ENCODE measurements around the gene TMEM40. TPM values are rescaled to one million over a fixed set of nuclear protein-coding genes. Genes with fewer than 3 reads are reported as not detected.
A peak's percentile ranks its signal among the peaks of the same experiment; 100 is the strongest.

Gene TMEM40
- total RNA-seq, 3 donors from 2014 or later = not detected

DNA sequence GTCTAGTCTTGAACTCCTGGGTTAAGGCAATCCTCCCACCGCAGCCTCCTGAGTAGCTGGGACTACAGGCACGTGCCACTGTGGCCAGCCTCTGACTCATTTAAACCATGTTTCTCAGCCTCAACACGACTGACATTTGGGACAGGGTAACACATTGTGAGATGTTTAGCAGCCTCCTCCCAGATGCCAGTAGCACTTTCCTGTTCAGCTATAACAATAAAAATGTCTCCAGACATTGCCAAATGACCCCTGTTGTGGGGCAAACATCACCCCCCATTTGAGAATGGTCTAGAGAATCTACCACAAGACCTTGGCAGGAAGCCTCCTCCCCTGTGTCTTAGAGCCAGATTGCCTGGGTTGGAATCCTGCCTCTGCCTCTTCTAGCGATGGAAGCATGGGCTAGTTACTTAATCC lies 8.4 kb downstream of the TMEM40 start:
- DNase-seq (peak; percentile 13), ATAC-seq (peak; percentile 62 to 87)
- no peak overlapping the region for H3K4me3 Mint-ChIP-seq
- peaks cover 6% of the 10 kb centered on the region for H3K4me1 Mint-ChIP-seq (ENCODE audit: low read depth)
- no peaks in the 10 kb centered on the region for H3K36me3 Mint-ChIP-seq (ENCODE audit: insufficient read depth)
- H3K9me3 Mint-ChIP-seq = no peaks in the 10 kb centered on the region
- peaks cover 3% of the 10 kb centered on the region for H3K27me3 Mint-ChIP-seq (ENCODE audit: low read depth)

DNA sequence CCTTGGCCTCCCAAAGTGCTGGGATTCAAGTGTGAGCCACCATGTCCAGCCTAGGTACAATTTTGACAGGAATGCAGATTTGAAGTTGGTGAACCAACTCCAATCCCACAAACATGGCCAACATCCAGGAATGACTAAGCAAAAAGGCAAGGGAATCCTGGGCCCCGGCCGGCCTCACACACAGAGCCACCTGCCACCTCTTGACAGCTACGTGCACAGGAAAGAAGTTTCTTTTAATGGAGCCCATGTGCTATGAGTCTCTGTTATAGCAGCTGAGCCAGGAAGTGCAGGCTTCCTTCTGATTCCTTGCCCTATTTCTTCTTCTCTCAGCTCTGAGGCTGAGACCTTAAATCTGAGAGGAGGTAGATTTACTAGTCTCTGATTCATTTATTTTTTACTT lies 8.8 kb downstream of the TMEM40 start:
- Mint-ChIP-seq H3K4me1 (ENCODE audit: low read depth) (peaks cover 4% of the 10 kb centered on the region), H3K27me3 (ENCODE audit: low read depth) (peaks cover 2% of the 10 kb centered on the region), H3K36me3 (ENCODE audit: insufficient read depth) (no peaks in the 10 kb centered on the region), H3K4me3 (no peak overlapping the region), H3K9me3 (no peaks in the 10 kb centered on the region)
- DNase-seq (no peak), ATAC-seq (no peak)

DNA sequence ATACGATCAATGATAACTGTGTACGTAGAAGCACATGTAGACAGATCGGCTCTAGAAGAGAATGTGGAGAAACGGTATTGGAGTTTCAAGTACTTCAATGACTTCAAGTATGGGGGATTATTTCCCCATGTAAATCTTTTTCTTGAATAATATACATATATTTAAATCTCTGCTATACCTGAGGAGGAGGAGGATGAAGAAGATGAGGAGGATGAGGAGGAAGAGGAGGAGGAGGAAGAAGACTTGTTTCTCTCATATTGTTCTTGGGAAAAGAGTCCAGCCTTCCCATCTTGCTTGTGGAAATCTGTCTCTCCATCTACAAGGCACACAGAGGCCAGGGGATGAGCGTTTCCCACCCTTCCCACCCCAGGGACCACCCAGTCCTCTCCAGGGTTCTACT lies 10.6 kb downstream of the TMEM40 start:
- Mint-ChIP-seq H3K36me3 (ENCODE audit: insufficient read depth) (no peaks in the 10 kb centered on the region), H3K4me1 (ENCODE audit: low read depth) (peaks cover 4% of the 10 kb centered on the region), H3K27me3 (ENCODE audit: low read depth) (peaks cover 2% of the 10 kb centered on the region), H3K9me3 (no peaks in the 10 kb centered on the region), H3K4me3 (no peak overlapping the region)
- ATAC-seq (no peak), DNase-seq (no peak)

DNA sequence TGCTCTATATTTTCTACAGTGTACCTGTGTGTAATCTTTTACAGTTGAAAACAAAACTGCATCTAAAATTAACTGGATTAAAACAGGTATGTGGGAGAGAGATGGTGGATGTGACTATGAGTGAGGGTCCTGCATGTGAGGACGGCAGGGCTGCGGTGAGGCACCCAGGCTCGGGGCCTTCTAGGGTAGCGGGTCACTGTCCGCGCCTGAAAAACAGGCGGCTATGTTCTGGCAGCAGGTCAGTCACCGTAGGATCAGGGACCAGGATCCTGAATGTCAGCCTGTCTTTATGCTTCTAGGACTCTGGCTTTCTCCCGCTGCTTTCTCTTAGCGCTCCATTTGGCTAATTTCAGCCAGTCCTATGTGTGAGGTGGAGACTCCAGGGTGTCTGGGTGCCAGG lies 12.6 kb downstream of the TMEM40 start:
- peaks cover 4% of the 10 kb centered on the region for H3K4me1 Mint-ChIP-seq (ENCODE audit: low read depth)
- H3K36me3 Mint-ChIP-seq (ENCODE audit: insufficient read depth) = no peaks in the 10 kb centered on the region
- H3K27me3 Mint-ChIP-seq (ENCODE audit: low read depth) = peaks cover 6% of the 10 kb centered on the region
- DNase-seq (no peak), ATAC-seq (no peak)
- H3K4me3 Mint-ChIP-seq = no peak overlapping the region
- no peaks in the 10 kb centered on the region for H3K9me3 Mint-ChIP-seq

DNA sequence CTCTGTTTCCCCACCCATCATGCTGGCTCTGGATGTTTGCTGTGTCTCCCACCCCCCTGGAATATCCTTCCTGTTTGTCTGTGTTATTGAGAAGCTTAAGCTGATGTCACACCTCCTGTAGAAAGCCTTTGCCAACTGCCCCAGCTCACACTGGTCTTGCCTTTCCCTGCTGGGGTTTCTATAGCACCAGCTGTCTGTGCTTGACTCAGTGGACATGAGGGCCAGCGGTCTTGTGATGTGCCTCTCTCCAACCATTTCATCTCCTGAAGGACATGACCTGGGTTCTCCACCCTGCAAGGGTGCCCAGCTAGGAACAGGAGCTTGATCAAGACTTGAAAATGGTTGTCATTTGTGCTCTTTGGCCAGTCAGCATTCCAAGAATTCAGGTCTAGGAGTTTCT lies 14.7 kb downstream of the TMEM40 start:
- DNase-seq (no peak), ATAC-seq (no peak)
- no peaks in the 10 kb centered on the region for H3K4me1 Mint-ChIP-seq (ENCODE audit: low read depth)
- peaks cover 6% of the 10 kb centered on the region for H3K27me3 Mint-ChIP-seq (ENCODE audit: low read depth)
- no peak overlapping the region for H3K4me3 Mint-ChIP-seq
- H3K36me3 Mint-ChIP-seq (ENCODE audit: insufficient read depth) = no peaks in the 10 kb centered on the region
- H3K9me3 Mint-ChIP-seq = no peaks in the 10 kb centered on the region

DNA sequence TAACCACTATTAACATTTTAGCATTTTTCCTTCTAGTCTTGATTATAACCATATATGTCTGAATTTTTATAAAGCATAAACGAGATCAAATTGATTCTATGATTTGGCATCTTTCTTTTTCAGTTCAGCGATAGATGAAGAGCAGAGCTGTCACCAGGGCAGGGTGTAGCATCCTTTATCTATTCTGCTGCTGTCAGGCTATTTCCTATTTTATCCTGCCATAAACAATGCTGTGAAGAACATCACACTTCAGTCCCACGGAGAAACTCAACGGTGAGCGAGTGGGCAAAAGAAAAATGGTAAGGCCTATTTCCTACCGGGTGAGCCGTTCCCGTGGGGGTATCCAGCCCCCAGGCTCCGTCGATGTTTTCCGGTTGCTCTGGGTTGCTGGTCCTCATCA lies 15.5 kb downstream of the TMEM40 start:
- Mint-ChIP-seq H3K9me3 (no peaks in the 10 kb centered on the region), H3K36me3 (ENCODE audit: insufficient read depth) (no peaks in the 10 kb centered on the region), H3K4me3 (no peak overlapping the region), H3K4me1 (ENCODE audit: low read depth) (no peaks in the 10 kb centered on the region), H3K27me3 (ENCODE audit: low read depth) (peaks cover 6% of the 10 kb centered on the region)
- DNase-seq (no peak), ATAC-seq (no peak)

DNA sequence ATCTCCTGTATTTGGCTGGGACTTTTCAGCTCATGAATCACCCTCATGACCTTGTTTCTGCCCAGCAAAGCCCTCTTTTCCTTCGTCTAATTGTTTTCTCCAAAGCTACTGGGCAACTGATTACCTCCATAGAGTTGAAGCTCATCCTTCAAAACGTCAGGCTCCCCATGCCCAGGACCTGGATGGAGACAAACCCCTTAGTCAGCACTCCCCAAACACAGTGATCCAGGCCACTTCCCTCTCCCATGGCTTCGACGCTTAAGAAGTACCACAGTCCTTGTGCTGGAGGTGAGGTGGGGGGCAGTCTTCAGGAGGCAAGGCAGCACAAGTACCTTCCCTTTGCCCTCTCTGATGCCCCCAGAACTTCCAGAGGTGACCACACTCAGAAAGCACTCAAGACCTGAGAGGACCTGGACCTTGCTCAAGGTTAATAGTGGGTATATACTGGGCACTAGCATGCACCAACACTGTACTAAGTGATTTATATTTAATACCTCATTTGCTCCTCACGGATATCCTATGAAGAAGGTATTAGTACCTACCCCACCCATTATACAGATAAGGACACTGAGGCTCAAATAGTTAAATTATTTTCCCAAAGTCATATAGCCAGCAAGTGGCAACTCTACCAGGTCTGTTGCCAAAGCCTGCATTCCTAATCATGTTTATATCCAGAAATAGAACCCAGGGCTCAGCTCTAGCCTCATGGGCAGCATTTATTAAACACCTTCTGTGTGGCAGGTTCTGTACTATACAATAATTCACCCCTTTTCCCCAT lies 16.5 kb downstream of the TMEM40 start:
- DNase-seq = no peak
- no peaks in the 10 kb centered on the region for H3K36me3 Mint-ChIP-seq (ENCODE audit: insufficient read depth)
- H3K27me3 Mint-ChIP-seq (ENCODE audit: low read depth) = peaks cover 6% of the 10 kb centered on the region
- H3K4me3 Mint-ChIP-seq = no peak overlapping the region
- no peaks in the 10 kb centered on the region for H3K9me3 Mint-ChIP-seq
- no peaks in the 10 kb centered on the region for H3K4me1 Mint-ChIP-seq (ENCODE audit: low read depth)
- no peak for ATAC-seq

DNA sequence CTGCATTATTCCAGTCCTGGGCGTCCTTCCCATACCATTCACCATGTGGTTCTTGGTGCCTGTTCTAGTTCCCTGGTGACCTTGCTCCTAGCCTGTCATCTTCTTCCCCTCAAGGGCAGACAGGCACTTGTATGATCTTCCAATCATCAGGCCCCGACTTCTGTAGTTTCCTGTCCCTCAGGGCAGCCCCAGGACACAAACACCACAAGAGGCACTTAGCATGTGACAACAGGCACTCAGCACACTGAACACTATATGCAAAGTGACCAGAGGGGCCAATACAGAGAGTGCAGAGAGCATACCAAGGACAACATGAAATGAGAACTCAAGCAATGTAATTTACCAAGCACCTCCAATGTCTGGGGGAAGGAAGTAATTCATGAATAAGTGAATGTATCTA lies 17.9 kb downstream of the TMEM40 start:
- H3K9me3 Mint-ChIP-seq = no peaks in the 10 kb centered on the region
- DNase-seq (no peak), ATAC-seq (no peak)
- H3K27me3 Mint-ChIP-seq (ENCODE audit: low read depth) = peaks cover 6% of the 10 kb centered on the region
- no peaks in the 10 kb centered on the region for H3K4me1 Mint-ChIP-seq (ENCODE audit: low read depth)
- H3K36me3 Mint-ChIP-seq (ENCODE audit: insufficient read depth) = no peaks in the 10 kb centered on the region
- no peak overlapping the region for H3K4me3 Mint-ChIP-seq

DNA sequence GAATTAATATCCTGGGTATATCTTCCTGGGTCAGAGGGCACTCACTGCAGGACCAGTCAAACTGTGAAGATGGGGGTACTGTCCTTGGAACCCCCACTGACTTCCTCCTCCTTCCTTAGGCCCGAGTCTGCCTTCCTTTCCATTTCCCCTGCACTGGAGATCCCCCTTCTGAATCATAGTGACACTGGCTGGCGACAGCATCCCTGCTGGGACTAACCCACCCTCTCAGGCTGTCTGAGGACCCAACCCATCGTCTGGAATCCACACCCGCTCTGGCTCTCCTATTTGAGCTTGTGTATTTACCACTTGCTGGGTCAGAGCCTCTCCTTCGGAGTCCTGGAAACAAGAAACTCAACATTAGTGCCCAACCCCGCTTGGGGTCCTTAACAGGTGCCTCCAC lies 21.2 kb downstream of the TMEM40 start:
- H3K4me3 Mint-ChIP-seq = no peak overlapping the region
- no peak for DNase-seq
- no peaks in the 10 kb centered on the region for H3K4me1 Mint-ChIP-seq (ENCODE audit: low read depth)
- peaks cover 10% of the 10 kb centered on the region for H3K27me3 Mint-ChIP-seq (ENCODE audit: low read depth)
- no peaks in the 10 kb centered on the region for H3K9me3 Mint-ChIP-seq
- no peaks in the 10 kb centered on the region for H3K36me3 Mint-ChIP-seq (ENCODE audit: insufficient read depth)
- no peak for ATAC-seq

DNA sequence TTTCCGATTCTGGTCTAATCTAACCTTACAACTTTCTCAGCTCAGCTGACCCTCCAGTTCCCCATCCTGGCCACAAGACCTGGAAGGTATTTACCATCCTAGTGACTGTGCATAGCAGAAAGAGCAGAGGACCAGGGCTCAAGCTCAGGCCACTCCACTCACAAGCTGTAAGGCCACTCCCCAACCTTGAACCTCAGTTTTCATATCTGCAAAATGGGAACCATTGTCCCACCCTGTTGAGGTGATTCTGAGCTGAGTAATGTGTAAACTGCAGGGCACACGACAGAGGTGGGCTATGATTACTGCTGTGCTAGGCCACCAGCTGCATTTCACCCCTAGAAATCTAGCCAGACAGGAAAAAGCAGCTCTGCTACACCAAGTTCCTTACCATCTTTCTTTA lies 21.7 kb downstream of the TMEM40 start:
- Mint-ChIP-seq H3K4me3 (no peak overlapping the region), H3K4me1 (ENCODE audit: low read depth) (no peaks in the 10 kb centered on the region), H3K27me3 (ENCODE audit: low read depth) (peaks cover 11% of the 10 kb centered on the region), H3K36me3 (ENCODE audit: insufficient read depth) (no peaks in the 10 kb centered on the region), H3K9me3 (no peaks in the 10 kb centered on the region)
- ATAC-seq (no peak), DNase-seq (no peak)

DNA sequence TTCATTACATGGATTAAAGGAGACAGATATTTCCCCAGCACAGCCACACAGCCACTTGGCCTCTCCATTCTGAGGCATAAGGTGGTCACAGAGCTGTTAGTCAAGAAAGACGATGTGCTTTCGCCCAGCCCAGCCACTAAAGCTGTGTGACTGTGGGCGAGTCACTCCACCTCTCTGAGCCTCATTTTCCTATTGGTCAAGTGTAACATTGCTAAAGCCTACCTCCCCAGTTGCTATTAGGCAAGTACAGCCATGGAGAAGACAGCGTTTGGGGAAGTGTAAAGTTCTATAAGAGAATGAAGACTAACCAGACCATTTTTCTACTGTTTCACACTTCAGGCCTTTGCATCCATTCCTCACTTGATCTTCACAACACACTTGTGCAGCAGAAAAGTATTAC lies 24.1 kb downstream of the TMEM40 start:
- no peaks in the 10 kb centered on the region for H3K36me3 Mint-ChIP-seq (ENCODE audit: insufficient read depth)
- ATAC-seq (no peak), DNase-seq (no peak)
- peaks cover 8% of the 10 kb centered on the region for H3K27me3 Mint-ChIP-seq (ENCODE audit: low read depth)
- H3K9me3 Mint-ChIP-seq = no peaks in the 10 kb centered on the region
- no peaks in the 10 kb centered on the region for H3K4me1 Mint-ChIP-seq (ENCODE audit: low read depth)
- H3K4me3 Mint-ChIP-seq = no peak overlapping the region

DNA sequence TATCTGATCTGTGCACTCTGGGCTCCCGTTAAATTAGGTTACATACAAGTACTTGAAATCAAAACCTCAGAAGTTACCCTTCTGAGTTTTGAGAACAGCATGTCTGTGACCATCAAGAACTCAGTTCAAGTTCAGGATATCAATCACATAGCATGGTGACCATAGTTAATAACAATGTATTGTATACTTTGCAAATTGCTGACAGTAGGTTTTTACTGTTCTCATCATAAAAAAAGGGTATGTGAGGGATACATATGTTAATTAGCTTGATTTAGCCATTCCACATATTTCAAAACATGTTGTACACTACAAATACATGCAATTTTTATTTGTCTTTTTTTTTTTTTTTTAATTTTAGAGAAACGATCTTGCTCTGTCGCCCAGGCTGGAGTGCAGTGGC lies 25.5 kb downstream of the TMEM40 start:
- Mint-ChIP-seq H3K4me3 (no peak overlapping the region), H3K27me3 (ENCODE audit: low read depth) (peaks cover 10% of the 10 kb centered on the region), H3K4me1 (ENCODE audit: low read depth) (no peaks in the 10 kb centered on the region), H3K36me3 (ENCODE audit: insufficient read depth) (no peaks in the 10 kb centered on the region), H3K9me3 (no peaks in the 10 kb centered on the region)
- ATAC-seq (no peak), DNase-seq (no peak)

DNA sequence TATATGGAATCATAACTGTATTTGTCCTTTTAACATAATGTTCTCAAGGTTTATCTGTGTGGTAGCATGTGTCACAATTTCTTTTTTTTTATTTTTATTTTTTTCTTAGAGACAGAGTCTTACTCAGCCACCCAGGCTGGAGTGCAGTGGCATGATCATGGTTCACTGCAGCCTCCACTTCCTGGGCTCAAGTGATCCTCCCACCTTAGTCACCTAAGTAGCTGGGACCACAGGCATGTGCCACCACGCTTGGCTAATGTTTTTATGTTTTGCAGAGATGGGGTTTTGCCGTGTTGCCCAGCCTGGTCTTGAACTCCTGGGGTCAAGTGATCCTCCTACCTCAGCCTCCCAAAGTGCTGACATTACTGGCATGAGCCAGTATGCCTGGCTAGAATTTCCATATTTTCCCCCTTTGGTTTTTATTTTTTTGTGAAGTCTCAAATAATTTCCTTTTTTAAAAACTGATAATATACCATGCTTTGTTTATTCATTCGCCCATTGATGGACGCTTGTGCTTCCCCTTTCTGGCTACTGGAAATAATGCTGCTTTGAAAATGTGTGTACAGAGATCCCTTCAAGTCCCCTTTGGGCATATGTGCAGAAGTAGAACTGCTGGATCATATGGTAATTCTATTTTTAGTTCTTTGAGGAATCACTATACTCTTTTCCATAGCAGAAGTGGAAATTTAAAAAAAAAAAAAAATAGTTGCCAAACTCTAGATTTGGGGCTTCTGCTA lies 28.4 kb downstream of the TMEM40 start:
- DNase-seq = no peak
- Mint-ChIP-seq H3K4me1 (ENCODE audit: low read depth) (no peaks in the 10 kb centered on the region), H3K4me3 (no peak overlapping the region), H3K27me3 (ENCODE audit: low read depth) (peaks cover 8% of the 10 kb centered on the region), H3K36me3 (ENCODE audit: insufficient read depth) (no peaks in the 10 kb centered on the region), H3K9me3 (no peaks in the 10 kb centered on the region)
- ATAC-seq = no peak

DNA sequence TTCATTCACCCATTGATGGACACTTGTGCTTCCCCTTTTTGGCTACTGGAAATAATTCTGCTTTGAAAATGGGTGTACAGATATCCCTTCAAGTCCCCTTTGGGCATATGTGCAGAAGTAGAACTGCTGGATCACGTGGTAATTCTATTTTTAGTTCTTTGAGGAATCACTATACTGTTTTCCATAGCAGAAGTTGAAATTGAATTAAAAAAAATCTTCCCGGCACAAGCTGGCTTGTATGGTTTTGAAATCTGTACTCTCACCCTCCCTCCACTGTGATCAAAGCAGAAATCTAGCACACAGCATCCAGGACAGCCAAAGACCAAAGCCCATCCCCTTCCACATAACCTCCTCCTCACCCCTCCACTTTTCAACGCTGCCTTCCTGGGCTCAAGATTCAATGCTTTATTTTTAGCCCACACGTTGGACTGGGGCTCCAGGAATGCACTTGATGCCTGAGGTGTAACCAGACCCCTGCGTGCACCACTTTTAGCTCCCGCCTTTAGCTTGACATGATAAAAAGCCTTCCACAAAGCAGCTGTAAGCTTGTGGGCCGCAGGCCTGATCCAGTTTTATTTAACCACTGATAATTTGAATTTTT lies 29.9 kb downstream of the TMEM40 start:
- ATAC-seq = no peak
- H3K4me3 Mint-ChIP-seq = no peak overlapping the region
- no peaks in the 10 kb centered on the region for H3K4me1 Mint-ChIP-seq (ENCODE audit: low read depth)
- DNase-seq = no peak
- no peaks in the 10 kb centered on the region for H3K9me3 Mint-ChIP-seq
- H3K36me3 Mint-ChIP-seq (ENCODE audit: insufficient read depth) = no peaks in the 10 kb centered on the region
- H3K27me3 Mint-ChIP-seq (ENCODE audit: low read depth) = peaks cover 8% of the 10 kb centered on the region

DNA sequence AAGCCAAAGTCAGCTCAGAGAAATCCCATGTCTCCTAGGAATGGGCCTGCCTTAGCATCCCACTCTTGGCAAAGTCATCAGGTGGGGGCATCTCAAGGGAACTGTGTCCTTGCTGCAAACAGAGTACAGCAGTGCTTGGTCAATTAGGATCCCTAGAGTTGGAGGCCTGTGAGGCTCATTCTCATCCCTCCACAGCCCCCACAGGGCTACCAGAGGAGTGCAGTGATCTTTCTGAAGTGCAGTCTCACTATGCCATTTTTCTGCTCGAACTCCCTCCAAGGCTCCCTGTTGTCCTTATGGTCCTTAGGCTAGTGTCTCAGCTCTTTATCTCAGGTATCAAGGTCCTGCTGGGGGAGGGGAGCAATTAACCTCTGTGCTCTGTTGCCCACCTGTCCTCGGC lies 31.1 kb downstream of the TMEM40 start:
- no peak overlapping the region for H3K4me3 Mint-ChIP-seq
- ATAC-seq (no peak), DNase-seq (no peak)
- no peaks in the 10 kb centered on the region for H3K36me3 Mint-ChIP-seq (ENCODE audit: insufficient read depth)
- peaks cover 5% of the 10 kb centered on the region for H3K27me3 Mint-ChIP-seq (ENCODE audit: low read depth)
- H3K4me1 Mint-ChIP-seq (ENCODE audit: low read depth) = no peaks in the 10 kb centered on the region
- no peaks in the 10 kb centered on the region for H3K9me3 Mint-ChIP-seq

Measured in activated T-cell treated with anti-CD3 and anti-CD28 coated beads, Interleukin-2, amount 50 U/mL, for 4 hours (primary cell).